ENCODE data around the gene SHANK1. TPM values are rescaled to one million over a fixed set of nuclear protein-coding genes. Genes with fewer than 3 reads are reported as not detected.

Gene SHANK1
- total RNA-seq, 2 experiments from 2014 or later: not detected

DNA sequence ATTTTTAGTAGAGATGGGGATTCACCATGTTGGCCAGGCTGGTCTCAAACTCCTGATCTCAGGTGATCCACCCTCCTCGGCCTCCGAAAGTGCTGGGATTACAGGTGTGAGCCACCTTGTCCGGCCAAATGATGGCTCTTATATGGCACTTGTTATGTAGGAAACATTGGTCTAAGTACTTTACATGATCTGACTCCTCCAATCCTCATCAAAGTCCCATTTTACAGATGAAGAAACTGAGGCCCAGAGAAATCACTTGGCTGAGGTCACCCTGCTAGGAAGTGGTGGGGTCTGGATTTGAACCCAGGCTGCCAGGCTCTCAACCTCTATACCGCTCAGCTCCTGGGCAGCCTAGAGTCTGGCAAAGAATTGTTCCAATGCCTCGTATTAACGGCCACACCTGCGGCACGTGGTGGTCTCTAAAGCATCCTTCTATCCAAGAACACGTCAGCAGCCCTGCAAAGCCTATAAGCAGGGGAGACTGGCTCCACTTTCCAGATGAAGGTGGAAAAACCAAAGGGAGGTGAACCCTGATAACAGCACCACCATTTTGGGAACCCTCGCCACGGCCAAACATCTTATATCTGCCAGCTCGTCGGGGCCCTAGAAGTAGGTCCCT lies 18.1 kb downstream of the SHANK1 start:
- no peaks in the 10 kb centered on the region for H3K9me3 Mint-ChIP-seq (ENCODE audit: low read depth)
- H3K27ac Mint-ChIP-seq: no peak overlapping the region
- H3K27me3 Mint-ChIP-seq: peaks cover 13% of the 10 kb centered on the region
- CTCF ChIA-PET: no interaction called here
- no peak for ATAC-seq
- no peak for DNase-seq
- no peaks in the 10 kb centered on the region for H3K4me1 Mint-ChIP-seq
- H3K4me3 Mint-ChIP-seq: no peak overlapping the region
- no peaks in the 10 kb centered on the region for H3K36me3 Mint-ChIP-seq

DNA sequence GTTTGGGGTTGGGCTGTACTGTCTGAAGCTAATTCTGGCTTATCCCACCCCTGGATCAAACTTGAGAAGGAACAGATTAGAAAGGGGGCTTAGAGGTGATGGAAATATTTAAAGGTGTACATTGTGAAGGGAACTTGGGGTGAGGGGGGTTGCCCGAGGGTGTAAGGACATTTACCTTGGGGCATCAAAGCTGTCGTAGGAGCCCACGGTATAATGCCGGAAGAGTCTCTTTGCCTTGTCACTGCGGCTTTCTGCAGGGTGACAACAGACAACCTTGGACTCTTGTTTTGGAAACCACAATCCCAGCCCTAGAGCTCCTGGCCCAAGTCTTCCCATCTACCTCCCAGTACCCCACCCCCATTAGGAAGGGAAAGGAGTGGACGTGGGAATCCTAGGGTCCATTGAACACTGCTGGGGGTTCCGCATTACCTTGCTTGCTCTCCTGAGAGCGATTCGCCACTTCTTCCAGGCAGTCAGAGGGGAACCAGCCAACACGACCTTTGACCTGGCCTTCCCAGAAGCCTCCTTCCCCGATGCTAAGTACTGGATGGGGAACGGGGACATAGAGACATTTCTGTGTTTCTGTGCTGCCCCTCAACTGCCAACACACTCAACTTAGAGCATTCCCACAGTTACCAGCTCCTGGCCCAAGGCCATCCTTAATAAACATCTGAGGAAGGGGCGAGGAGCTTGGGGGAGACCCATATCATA lies 22.0 kb downstream of the SHANK1 start:
- no peaks in the 10 kb centered on the region for H3K36me3 Mint-ChIP-seq
- peaks cover 17% of the 10 kb centered on the region for H3K27me3 Mint-ChIP-seq
- DNase-seq: no peak
- no peak for ATAC-seq
- CTCF ChIA-PET: no interaction called here
- H3K4me1 Mint-ChIP-seq: no peaks in the 10 kb centered on the region
- no peak overlapping the region for H3K4me3 Mint-ChIP-seq
- H3K9me3 Mint-ChIP-seq (ENCODE audit: low read depth): no peaks in the 10 kb centered on the region
- H3K27ac Mint-ChIP-seq: no peak overlapping the region

DNA sequence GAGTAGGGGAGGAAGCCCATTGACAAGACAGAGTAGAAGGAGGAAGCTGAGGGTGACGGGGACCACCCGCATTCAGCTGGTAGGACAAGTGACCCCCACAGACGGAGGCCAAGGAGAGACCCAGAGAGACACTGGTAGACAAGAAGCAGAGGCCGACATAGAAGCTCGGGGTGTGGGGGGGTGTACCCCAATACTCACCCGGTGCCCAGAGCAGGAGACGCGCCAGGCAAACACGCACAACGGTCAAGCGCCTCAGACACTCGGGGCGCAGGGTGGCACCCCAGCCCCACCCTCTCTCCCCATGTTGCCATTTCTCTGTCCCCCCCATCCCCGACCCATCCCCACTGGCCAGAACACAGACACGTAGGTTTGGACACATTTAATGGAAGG lies 23.5 kb downstream of the SHANK1 start:
- CTCF ChIA-PET: no interaction called here
- Mint-ChIP-seq H3K4me3 (no peak overlapping the region), H3K27ac (no peak overlapping the region), H3K9me3 (ENCODE audit: low read depth) (no peaks in the 10 kb centered on the region), H3K4me1 (no peaks in the 10 kb centered on the region), H3K27me3 (peaks cover 23% of the 10 kb centered on the region), H3K36me3 (no peaks in the 10 kb centered on the region)
- no peak for DNase-seq
- ATAC-seq: no peak

DNA sequence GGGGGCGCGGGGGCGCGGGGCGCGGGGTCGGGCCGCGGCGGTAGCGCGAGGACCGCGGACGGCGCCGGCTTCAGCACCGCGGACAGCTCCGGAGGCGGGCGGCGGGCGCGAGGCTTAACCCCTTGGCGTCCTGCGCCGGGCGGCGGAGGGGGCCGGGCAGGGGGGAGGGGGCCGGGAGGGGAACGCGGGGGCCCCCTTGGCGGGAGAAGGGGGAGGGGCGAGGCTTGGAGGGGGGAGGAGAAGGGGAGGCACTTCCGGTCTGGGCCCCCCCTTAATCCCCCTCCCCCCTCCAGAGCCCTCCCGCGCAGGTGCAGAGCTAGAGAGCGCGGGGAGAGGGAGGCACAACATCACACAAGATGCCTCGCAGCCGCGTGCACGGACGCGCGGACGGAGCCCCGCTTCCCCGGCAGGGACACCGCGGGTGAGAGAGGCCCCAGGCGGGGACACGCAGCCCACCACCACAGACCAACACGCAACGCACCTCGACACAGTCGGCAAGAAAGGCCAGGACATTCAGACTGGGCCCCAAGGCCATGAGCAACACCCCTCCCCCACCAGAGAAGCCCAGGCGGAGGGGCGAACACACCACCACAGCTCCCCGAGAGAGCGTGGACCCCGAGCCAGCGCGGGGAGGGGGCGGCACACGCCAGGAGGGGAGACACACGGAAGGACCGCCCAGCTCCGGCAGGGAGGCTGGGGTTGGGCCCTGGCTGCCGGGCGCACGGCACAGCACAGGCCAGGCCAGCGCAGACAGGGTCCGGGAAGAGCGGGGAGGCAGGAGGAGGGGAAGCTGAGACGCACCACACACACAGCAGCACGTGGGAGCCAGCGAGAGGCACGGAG lies 24.1 kb downstream of the SHANK1 start:
- H3K36me3 Mint-ChIP-seq: no peaks in the 10 kb centered on the region
- no peak for ATAC-seq
- no peak overlapping the region for H3K4me3 Mint-ChIP-seq
- H3K27ac Mint-ChIP-seq: no peak overlapping the region
- no peak for DNase-seq
- H3K4me1 Mint-ChIP-seq: no peaks in the 10 kb centered on the region
- no peaks in the 10 kb centered on the region for H3K9me3 Mint-ChIP-seq (ENCODE audit: low read depth)
- peaks cover 23% of the 10 kb centered on the region for H3K27me3 Mint-ChIP-seq
- CTCF ChIA-PET: no interaction called here

DNA sequence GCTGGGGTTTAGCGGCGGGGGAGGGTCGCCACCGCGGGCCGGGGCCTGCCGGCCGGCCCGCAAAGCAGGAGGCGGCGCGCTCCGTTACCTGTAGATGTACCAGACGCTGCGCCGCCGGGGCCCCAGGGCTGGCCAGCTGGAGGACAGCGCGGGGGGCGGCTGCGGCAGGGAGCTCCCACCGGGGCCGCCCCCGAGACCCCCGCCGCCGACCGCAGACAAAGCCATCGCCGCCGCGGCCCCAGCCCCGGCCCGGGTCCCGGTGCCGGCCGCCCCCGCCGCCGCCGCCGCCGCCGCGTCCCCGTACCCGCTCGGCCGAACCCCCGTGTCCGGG lies 24.8 kb downstream of the SHANK1 start:
- Mint-ChIP-seq H3K36me3 (no peaks in the 10 kb centered on the region), H3K27ac (no peak overlapping the region), H3K9me3 (ENCODE audit: low read depth) (no peaks in the 10 kb centered on the region), H3K4me1 (no peaks in the 10 kb centered on the region), H3K27me3 (peaks cover 23% of the 10 kb centered on the region), H3K4me3 (no peak overlapping the region)
- DNase-seq: no peak
- no peak for ATAC-seq
- CTCF ChIA-PET: no interaction called here

DNA sequence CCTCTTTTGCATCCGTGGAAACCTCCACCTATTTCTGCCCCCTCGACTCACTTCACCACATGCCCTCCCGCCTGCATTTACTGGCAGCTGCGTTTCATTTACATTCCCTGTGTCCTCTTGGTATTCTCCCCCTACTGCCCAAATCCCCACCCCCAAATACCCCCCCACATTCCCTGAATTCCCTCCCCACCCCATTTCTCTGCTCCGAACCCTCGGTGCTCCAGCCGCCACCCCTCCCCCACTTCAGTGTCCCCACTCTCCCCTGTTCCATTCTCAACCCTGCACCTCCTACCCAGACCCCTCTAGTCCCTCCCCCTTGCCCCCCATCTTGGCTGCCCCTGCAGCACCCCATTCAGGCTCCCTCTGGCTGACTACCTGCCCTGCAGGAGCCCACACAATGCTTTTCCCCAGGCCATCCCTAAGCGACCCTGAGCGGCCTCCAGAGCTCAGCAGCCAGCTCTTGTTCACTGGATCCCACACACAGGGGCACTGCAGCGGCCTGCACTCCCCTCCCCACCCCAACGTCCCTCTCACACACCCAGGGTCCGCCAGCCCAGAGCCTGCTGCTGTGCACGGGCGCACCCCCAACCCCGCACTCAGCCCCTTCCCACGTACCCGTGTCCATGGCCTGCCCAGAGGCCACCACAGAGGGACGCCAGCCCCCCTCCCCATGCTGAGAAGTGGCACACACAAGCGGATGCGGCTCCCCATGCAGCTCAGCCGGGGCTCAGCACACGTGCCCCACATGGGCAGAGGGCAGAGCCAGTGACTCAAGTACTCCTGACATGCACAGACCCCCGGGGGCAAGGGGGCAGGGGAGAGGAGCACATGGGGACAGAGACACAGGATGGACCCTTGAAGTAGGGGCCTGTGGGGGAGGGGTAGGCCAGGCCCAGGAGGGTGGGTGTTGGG lies 26.3 kb downstream of the SHANK1 start:
- H3K27ac Mint-ChIP-seq: no peak overlapping the region
- DNase-seq (no peak), ATAC-seq (no peak)
- H3K4me3 Mint-ChIP-seq: no peak overlapping the region
- H3K27me3 Mint-ChIP-seq: peaks cover 23% of the 10 kb centered on the region
- no peaks in the 10 kb centered on the region for H3K4me1 Mint-ChIP-seq
- H3K36me3 Mint-ChIP-seq: no peaks in the 10 kb centered on the region
- CTCF ChIA-PET: no interaction called here
- no peaks in the 10 kb centered on the region for H3K9me3 Mint-ChIP-seq (ENCODE audit: low read depth)

DNA sequence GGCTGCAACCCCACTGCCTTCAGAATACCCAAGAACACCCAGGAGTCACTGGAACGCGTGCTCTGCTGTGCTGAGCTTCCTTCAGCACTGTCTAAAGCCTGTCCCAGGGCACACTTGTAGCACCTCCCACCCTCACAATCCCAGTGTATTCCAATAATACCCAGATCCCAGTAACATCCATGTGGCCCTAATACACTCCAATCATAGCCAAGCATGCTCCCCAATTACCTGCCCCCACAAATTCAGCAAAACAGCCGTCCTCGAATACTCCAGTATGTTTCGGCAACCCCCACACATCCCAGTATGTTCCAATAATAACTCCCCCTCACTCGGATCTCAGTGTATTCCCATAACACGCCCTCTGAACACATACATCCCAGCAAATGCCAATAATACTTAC lies 29.2 kb downstream of the SHANK1 start:
- H3K36me3 Mint-ChIP-seq: no peaks in the 10 kb centered on the region
- no peaks in the 10 kb centered on the region for H3K4me1 Mint-ChIP-seq
- H3K4me3 Mint-ChIP-seq: no peak overlapping the region
- no peak for DNase-seq
- no peaks in the 10 kb centered on the region for H3K9me3 Mint-ChIP-seq (ENCODE audit: low read depth)
- H3K27me3 Mint-ChIP-seq: peaks cover 20% of the 10 kb centered on the region
- ATAC-seq: no peak
- CTCF ChIA-PET: interaction anchor here (0.5 kb wide), 1 partner anchor 93 kb away, joined by 5 read pairs; no protein-coding TSS in a partner anchor
- H3K27ac Mint-ChIP-seq: no peak overlapping the region

DNA sequence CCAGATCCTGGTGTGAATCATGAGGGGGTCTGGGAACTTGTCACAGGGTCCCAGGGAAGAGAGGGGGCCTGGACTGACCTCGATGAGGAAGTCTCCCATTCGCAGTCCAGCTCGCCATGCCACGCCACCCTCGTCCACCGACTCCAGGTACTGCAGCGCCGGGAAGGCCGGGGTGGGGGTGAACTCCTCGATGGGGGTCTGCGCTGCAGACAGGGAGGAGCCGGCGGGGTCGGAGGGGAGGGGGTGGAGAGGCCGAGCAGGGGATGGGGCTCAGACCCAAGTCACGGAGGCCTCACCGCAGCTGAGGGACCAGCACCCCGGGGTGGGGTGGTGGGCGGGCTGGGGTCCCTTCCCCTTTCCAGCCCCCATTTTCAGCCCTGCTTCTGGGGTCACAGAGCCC lies 30.8 kb downstream of the SHANK1 start:
- CTCF ChIA-PET: no interaction called here
- Mint-ChIP-seq H3K4me1 (no peaks in the 10 kb centered on the region), H3K27ac (no peak overlapping the region), H3K4me3 (no peak overlapping the region), H3K9me3 (ENCODE audit: low read depth) (no peaks in the 10 kb centered on the region), H3K27me3 (peaks cover 18% of the 10 kb centered on the region), H3K36me3 (no peaks in the 10 kb centered on the region)
- no peak for DNase-seq
- no peak for ATAC-seq

DNA sequence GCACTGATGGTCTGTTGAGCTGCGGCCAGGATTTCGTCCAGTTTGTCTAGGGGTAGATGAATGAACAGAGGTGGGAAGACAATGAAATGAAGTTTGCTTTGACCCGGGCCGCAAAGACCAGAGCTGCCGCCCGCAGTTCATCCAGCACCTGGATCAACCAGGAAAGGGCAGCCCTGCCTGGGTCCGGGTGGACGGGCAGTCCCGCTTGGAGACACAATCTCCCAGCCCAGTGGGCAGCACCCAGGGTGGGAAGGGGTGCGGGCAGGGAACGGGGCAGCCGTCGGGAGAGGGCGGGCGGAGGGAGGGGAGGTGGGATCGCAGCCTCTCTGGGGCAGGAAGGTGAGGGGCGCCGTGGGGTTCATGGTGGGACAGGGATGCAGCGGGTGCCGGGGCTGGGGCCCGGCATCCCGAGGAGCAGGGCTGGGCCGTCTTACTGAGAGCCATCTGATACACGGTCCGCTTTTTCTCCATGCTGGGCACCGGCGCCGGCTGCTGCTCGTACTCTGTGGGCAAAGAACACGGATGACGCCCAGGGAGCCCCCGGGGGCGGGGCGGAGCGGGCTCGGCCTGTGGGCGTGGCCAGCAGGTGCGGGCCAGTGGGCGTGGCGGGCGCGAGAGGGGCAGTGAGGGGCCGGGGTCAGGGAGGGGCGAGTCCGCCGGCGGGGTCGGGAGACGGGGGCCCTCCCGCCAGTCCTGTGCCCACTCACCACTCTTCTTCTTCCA lies 33.1 kb downstream of the SHANK1 start:
- H3K9me3 Mint-ChIP-seq (ENCODE audit: low read depth): no peaks in the 10 kb centered on the region
- H3K4me1 Mint-ChIP-seq: no peaks in the 10 kb centered on the region
- CTCF ChIA-PET: no interaction called here
- ATAC-seq: no peak
- no peaks in the 10 kb centered on the region for H3K36me3 Mint-ChIP-seq
- H3K4me3 Mint-ChIP-seq: no peak overlapping the region
- H3K27me3 Mint-ChIP-seq: peaks cover 8% of the 10 kb centered on the region
- H3K27ac Mint-ChIP-seq: no peak overlapping the region
- DNase-seq: no peak

DNA sequence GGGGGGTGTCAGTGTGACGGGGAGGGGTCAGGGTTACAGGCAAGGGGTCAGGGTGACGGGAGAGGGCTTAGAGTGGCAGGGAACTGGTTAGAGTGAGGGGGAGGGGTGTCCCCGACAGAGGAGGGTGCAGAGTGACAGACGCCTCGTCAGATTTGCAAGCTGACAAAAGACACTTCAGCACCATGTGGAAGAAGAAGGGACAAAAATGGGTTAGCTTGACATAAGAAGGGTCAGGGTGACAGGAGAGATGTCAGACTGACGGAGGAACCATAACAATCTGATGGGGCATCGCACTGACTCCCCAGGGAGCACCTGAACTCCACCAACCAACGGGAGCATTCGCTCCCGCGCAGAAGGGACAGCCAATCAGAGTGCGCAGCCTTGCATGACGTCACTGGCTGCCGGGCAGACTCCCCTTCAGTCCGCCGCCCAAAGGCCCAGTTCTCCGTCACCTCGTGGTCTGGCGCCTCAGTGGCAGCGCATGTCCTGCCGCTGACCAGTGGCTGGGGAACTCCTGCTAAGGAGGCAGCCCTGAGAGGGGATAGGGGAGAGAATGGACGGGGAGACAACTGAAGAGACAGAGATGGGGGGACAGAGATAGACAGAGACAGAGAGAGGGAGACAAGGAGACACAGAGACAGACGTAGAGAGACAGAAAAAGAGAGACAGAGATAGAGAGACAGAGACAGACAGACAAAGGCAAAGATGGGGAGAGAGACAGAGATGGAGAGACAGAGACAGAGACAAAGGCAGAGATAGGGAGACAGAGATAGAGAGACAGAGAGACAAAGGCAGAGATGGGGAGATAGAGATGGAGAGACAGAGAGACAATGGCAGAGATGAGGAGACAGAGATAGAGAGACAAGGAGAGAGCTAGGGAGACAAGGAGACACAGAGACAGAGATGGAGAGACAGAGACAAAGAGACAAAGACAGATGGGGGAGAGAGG lies 40.2 kb downstream of the SHANK1 start:
- Mint-ChIP-seq H3K4me3 (no peak overlapping the region), H3K4me1 (peaks cover 6% of the 10 kb centered on the region), H3K27me3 (peaks cover 8% of the 10 kb centered on the region), H3K27ac (peak overlapping the region; percentile 46), H3K36me3 (no peaks in the 10 kb centered on the region), H3K9me3 (ENCODE audit: low read depth) (no peaks in the 10 kb centered on the region)
- CTCF ChIA-PET: no interaction called here
- DNase-seq (peak; percentile 87), ATAC-seq (peak; percentile 97)

DNA sequence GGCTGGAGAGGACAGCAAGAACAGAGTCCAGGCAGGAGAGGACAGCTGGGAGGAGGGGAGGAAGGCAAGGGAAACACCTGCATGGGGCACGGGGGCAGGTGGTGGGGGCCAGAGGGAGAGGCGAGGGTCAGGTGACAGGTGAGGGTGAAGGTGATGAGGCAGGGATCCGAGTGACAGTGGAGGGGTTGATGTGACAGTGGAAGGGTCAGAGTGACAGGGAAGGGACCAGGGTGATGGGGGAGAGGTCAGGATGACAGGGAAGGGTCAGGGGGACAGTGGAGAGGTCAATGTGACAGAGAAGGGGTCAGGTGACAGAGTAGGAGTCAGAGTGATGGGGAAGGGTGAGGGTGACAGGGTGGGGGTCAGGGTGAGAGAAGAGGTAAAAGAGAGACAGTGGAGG lies 41.3 kb downstream of the SHANK1 start:
- Mint-ChIP-seq H3K4me1 (peaks cover 6% of the 10 kb centered on the region), H3K27me3 (peaks cover 13% of the 10 kb centered on the region), H3K9me3 (ENCODE audit: low read depth) (no peaks in the 10 kb centered on the region), H3K4me3 (no peak overlapping the region), H3K27ac (no peak overlapping the region), H3K36me3 (no peaks in the 10 kb centered on the region)
- DNase-seq (no peak), ATAC-seq (no peak)
- CTCF ChIA-PET: no interaction called here

DNA sequence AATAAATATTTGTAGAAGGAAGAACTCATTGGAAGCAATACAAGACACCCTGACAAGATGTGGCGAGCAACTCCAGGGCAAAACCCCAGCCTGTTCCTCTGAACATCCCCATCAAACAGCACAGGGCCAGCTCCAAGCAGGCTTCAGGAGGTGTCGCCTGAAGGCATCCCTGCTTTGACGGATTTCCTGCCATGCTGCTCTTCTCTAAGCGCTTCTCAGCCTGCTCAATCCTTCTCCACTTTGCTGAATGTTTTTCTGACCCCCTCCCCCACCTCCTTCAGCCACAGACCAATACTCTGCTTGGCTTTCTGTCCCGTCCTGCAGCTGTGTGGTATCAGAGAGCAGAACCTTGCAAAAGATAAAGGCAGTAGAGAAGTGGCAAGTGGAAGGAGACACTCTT lies 42.0 kb downstream of the SHANK1 start:
- Mint-ChIP-seq H3K27me3 (peaks cover 20% of the 10 kb centered on the region), H3K4me3 (no peak overlapping the region), H3K27ac (no peak overlapping the region), H3K9me3 (ENCODE audit: low read depth) (no peaks in the 10 kb centered on the region), H3K36me3 (no peaks in the 10 kb centered on the region), H3K4me1 (peaks cover 6% of the 10 kb centered on the region)
- no peak for DNase-seq
- ATAC-seq: no peak
- CTCF ChIA-PET: no interaction called here
